Activated CD4-positive, alpha-beta memory T cell treated with anti-CD3 and anti-CD28 coated beads for 36 hours (primary cell): ENCODE data around the gene UGT2A1. TPM values are rescaled to one million over a fixed set of nuclear protein-coding genes. Genes with fewer than 3 reads are reported as not detected.

ENCODE experiments used
- CTCF ChIA-PET: fragments of 350-600 bp; sonication (Branson Sonifier 250); formaldehyde crosslinking; loops from one replicate; lab custom pipeline; 2021; ENCODE audit warnings: antibody characterized with exemption, inconsistent platforms; lab: Charles Lee
- POLR2A ChIA-PET: fragments of 350-600 bp; sonication (Branson Sonifier 250); formaldehyde crosslinking; loops from one replicate; lab custom pipeline; 2021; ENCODE audit warnings: antibody characterized with exemption; lab: Charles Lee
- DNase-seq: peaks from one replicate; pipeline ENCODE4 v3.0.0-alpha.2; 2020
- H3K27ac Mint-ChIP-seq: one replicate; pipeline ENCODE4 v1.8.0; 2021; ENCODE audit warnings: mixed read lengths
- H3K27me3 Mint-ChIP-seq: one replicate; pipeline ENCODE4 v1.8.0; 2021; ENCODE audit warnings: mixed read lengths
- H3K36me3 Mint-ChIP-seq: one replicate; pipeline ENCODE4 v1.8.0; 2021; ENCODE audit warnings: mixed read lengths
- H3K4me1 Mint-ChIP-seq: one replicate; pipeline ENCODE4 v1.8.0; 2021; ENCODE audit warnings: low read depth, mixed read lengths
- H3K4me3 Mint-ChIP-seq: one replicate; pipeline ENCODE4 v1.8.0; 2021; ENCODE audit warnings: mild to moderate bottlenecking, mixed read lengths
- H3K9me3 Mint-ChIP-seq: one replicate; pipeline ENCODE4 v1.8.0; 2021; ENCODE audit warnings: mixed read lengths
- intact Hi-C: fragments of 100-400 bp; cut with micrococcal nuclease; formaldehyde crosslinking; loops from one replicate; pipeline ENCODE4 v1.15.1; 2023
- total RNA-seq, 2 experiments: library from RNA; stranded (reverse); gene quantifications; one replicate each; pipeline ENCODE4 v1.2.3, GENCODE V29; 2021

Gene UGT2A1
- total RNA-seq, 2 experiments from 2014 or later, result not detected

- intact Hi-C loops, result no loop called here
- ChIA-PET CTCF (no interaction called here), POLR2A (no interaction called here)
- Mint-ChIP-seq H3K27ac (no peak overlapping the region), H3K36me3 (no peaks in the 10 kb centered on the region), H3K27me3 (peaks cover 1% of the 10 kb centered on the region), H3K4me1 (no peaks in the 10 kb centered on the region), H3K4me3 (no peak overlapping the region), H3K9me3 (no peaks in the 10 kb centered on the region)
- DNase-seq, result no peak
Measured at GRCh38 chr4:69583543-69583942, 69.5 kb downstream of the UGT2A1 start.

- intact Hi-C loops, result no loop called here
- no peaks in the 10 kb centered on the region for H3K27me3 Mint-ChIP-seq
- DNase-seq, result no peak
- H3K4me3 Mint-ChIP-seq, result no peak overlapping the region
- no peaks in the 10 kb centered on the region for H3K9me3 Mint-ChIP-seq
- no peaks in the 10 kb centered on the region for H3K4me1 Mint-ChIP-seq
- no peak overlapping the region for H3K27ac Mint-ChIP-seq
- POLR2A ChIA-PET, result no interaction called here
- CTCF ChIA-PET, result no interaction called here
- no peaks in the 10 kb centered on the region for H3K36me3 Mint-ChIP-seq
Measured at GRCh38 chr4:69577245-69577644, 75.8 kb downstream of the UGT2A1 start.

GRCh38 chr4:69576251-69576877 lies 76.7 kb downstream of the UGT2A1 start:
- ChIA-PET CTCF (no interaction called here), POLR2A (no interaction called here)
- no peak for DNase-seq
- Mint-ChIP-seq H3K36me3 (no peaks in the 10 kb centered on the region), H3K4me3 (no peak overlapping the region), H3K4me1 (no peaks in the 10 kb centered on the region), H3K27ac (no peak overlapping the region), H3K9me3 (no peaks in the 10 kb centered on the region), H3K27me3 (no peaks in the 10 kb centered on the region)
- intact Hi-C loops, result no loop called here

- H3K4me1 Mint-ChIP-seq, result no peaks in the 10 kb centered on the region
- no peak for DNase-seq
- CTCF ChIA-PET, result no interaction called here
- no peak overlapping the region for H3K27ac Mint-ChIP-seq
- POLR2A ChIA-PET, result no interaction called here
- intact Hi-C loops, result no loop called here
- no peak overlapping the region for H3K4me3 Mint-ChIP-seq
- peaks cover 2% of the 10 kb centered on the region for H3K9me3 Mint-ChIP-seq
- H3K27me3 Mint-ChIP-seq, result no peaks in the 10 kb centered on the region
- H3K36me3 Mint-ChIP-seq, result no peaks in the 10 kb centered on the region
Measured at GRCh38 chr4:69568787-69569186, 84.3 kb downstream of the UGT2A1 start.

GRCh38 chr4:69563424-69563823 lies 89.6 kb downstream of the UGT2A1 start:
- no peak overlapping the region for H3K27ac Mint-ChIP-seq
- H3K9me3 Mint-ChIP-seq, result peaks cover 2% of the 10 kb centered on the region
- POLR2A ChIA-PET, result no interaction called here
- no peaks in the 10 kb centered on the region for H3K4me1 Mint-ChIP-seq
- H3K27me3 Mint-ChIP-seq, result no peaks in the 10 kb centered on the region
- CTCF ChIA-PET, result no interaction called here
- no peaks in the 10 kb centered on the region for H3K36me3 Mint-ChIP-seq
- DNase-seq, result no peak
- intact Hi-C loops, result no loop called here
- H3K4me3 Mint-ChIP-seq, result no peak overlapping the region

GRCh38 chr4:69549651-69550050 lies 103.4 kb downstream of the UGT2A1 start:
- CTCF ChIA-PET, result no interaction called here
- POLR2A ChIA-PET, result no interaction called here
- no peak for DNase-seq
- H3K27me3 Mint-ChIP-seq, result no peaks in the 10 kb centered on the region
- no peaks in the 10 kb centered on the region for H3K4me1 Mint-ChIP-seq
- intact Hi-C loops, result no loop called here
- H3K36me3 Mint-ChIP-seq, result no peaks in the 10 kb centered on the region
- H3K4me3 Mint-ChIP-seq, result no peak overlapping the region
- no peaks in the 10 kb centered on the region for H3K9me3 Mint-ChIP-seq
- H3K27ac Mint-ChIP-seq, result no peak overlapping the region

GRCh38 chr4:69546134-69546765 lies 106.8 kb downstream of the UGT2A1 start:
- Mint-ChIP-seq H3K9me3 (no peaks in the 10 kb centered on the region), H3K27me3 (no peaks in the 10 kb centered on the region), H3K27ac (no peak overlapping the region), H3K4me1 (no peaks in the 10 kb centered on the region), H3K4me3 (no peak overlapping the region), H3K36me3 (no peaks in the 10 kb centered on the region)
- no peak for DNase-seq
- POLR2A ChIA-PET, result no interaction called here
- CTCF ChIA-PET, result no interaction called here
- intact Hi-C loops, result no loop called here

Other genes with a start within 250 kb of the UGT2A1 start
- not detected for gene UGT2B4, start 157.3 kb downstream of the UGT2A1 start, total RNA-seq
- gene UGT2A2, start 13.6 kb downstream of the UGT2A1 start, total RNA-seq, result not detected
- under 1 TPM; 0.68 to 0.76 TPM for gene SULT1B1, start 107.4 kb upstream of the UGT2A1 start, total RNA-seq
- gene SULT1E1, start 206.9 kb upstream of the UGT2A1 start, total RNA-seq, result not detected